ENCODE results near the gene TGFB1. TPM values are rescaled to one million over a fixed set of nuclear protein-coding genes. Genes with fewer than 3 reads are reported as not detected.
"Not testable (repeated sequence)": the region's sequence is repeated elsewhere in the genome, so short reads cannot be mapped to it uniquely, and the experiment has no call there.

The TGFB1 gene
- polyA plus RNA-seq, 1 experiment = 4.9 TPM

- POLR2A ChIA-PET = no interaction called here
Observed at GRCh38 chr19:41376998-41377365, 23.3 kb upstream of the TGFB1 start.

GRCh38 chr19:41376241-41376997, 22.7 kb upstream of the TGFB1 start, which contains the start of gene TMEM91:
TMEM91 (plus strand) TSS chr19:41376533; CDS start chr19:41378310, 1,777 bp downstream.
- ChIA-PET POLR2A (interaction anchor here (0.6 kb wide), 1 partner anchor 25 kb away, joined by 6 read pairs; no protein-coding TSS in a partner anchor), CTCF (interaction anchor here (0.8 kb wide), 1 partner anchor 10 kb away, joined by 4 read pairs; no protein-coding TSS in a partner anchor)
- peak within 1 kb of the TSS; percentile 67 for H3K4me3 ChIP-seq (ENCODE audit: low read depth, low read length)
- H3K9me3 ChIP-seq (ENCODE audit: control insufficient read depth, insufficient read depth, low read length) = no peaks in the 10 kb centered on the region
- no peak for DNase-seq (ENCODE audit: low read depth, low spot score)
- no peak within 1 kb of the TSS for H3K27ac ChIP-seq (ENCODE audit: low read depth, low read length)
- no peak for TF ChIP-seq CTCF (IDR thresholded peaks at IDR 0.05; ENCODE audit: low read depth, low read length)
- H3K27me3 ChIP-seq (ENCODE audit: control insufficient read depth, insufficient read depth, low read length) = no peaks in the 10 kb centered on the region

More at GRCh38 chr19:41376998-41377365, 23.3 kb upstream of the TGFB1 start:
- DNase-seq (ENCODE audit: low read depth, low spot score) = no peak
- peak overlapping the region; percentile 67 for H3K4me3 ChIP-seq (ENCODE audit: low read depth, low read length)
- CTCF ChIA-PET = no interaction called here
- no peak for TF ChIP-seq CTCF (IDR thresholded peaks at IDR 0.05; ENCODE audit: low read depth, low read length)
- no peaks in the 10 kb centered on the region for H3K27me3 ChIP-seq (ENCODE audit: control insufficient read depth, insufficient read depth, low read length)
- H3K9me3 ChIP-seq (ENCODE audit: control insufficient read depth, insufficient read depth, low read length) = no peaks in the 10 kb centered on the region
- no peak overlapping the region for H3K27ac ChIP-seq (ENCODE audit: low read depth, low read length)

GRCh38 chr19:41373993-41374392, 20.3 kb upstream of the TGFB1 start:
- Histone ChIP-seq H3K27ac (ENCODE audit: low read depth, low read length) (peak overlapping the region; percentile 47), H3K27me3 (ENCODE audit: control insufficient read depth, insufficient read depth, low read length) (no peaks in the 10 kb centered on the region), H3K9me3 (ENCODE audit: control insufficient read depth, insufficient read depth, low read length) (no peaks in the 10 kb centered on the region), H3K4me3 (ENCODE audit: low read depth, low read length) (no peak overlapping the region)
- ChIA-PET POLR2A (interaction anchor here (0.6 kb wide), 2 partner anchors 50 to 728 kb away, joined by 3 to 4 read pairs; no protein-coding TSS in a partner anchor), CTCF (interaction anchor here (1.4 kb wide), 1 partner anchor 21 kb away, joined by 3 read pairs; no protein-coding TSS in a partner anchor)
- TF ChIP-seq CTCF (IDR thresholded peaks at IDR 0.05; ENCODE audit: low read depth, low read length) = no peak
- peak; percentile 89 for DNase-seq (ENCODE audit: low read depth, low spot score)

- DNase-seq (ENCODE audit: low read depth, low spot score) = no peak
- TF ChIP-seq CTCF (IDR thresholded peaks at IDR 0.05; ENCODE audit: low read depth, low read length) = no peak
- Histone ChIP-seq H3K27ac (ENCODE audit: low read depth, low read length) (no peak overlapping the region), H3K4me3 (ENCODE audit: low read depth, low read length) (no peak overlapping the region), H3K9me3 (ENCODE audit: control insufficient read depth, insufficient read depth, low read length) (no peaks in the 10 kb centered on the region), H3K27me3 (ENCODE audit: control insufficient read depth, insufficient read depth, low read length) (no peaks in the 10 kb centered on the region)
- CTCF ChIA-PET = interaction anchor here (1.0 to 1.4 kb wide), 3 partner anchors 8 to 20 kb away, joined by 3 read pairs; partner anchors contain the start of gene B9D2
- POLR2A ChIA-PET = no interaction called here
Observed at GRCh38 chr19:41372501-41372900, 18.8 kb upstream of the TGFB1 start.

- no peaks in the 10 kb centered on the region for H3K27me3 ChIP-seq (ENCODE audit: control insufficient read depth, insufficient read depth, low read length)
- no peak for DNase-seq (ENCODE audit: low read depth, low spot score)
- CTCF ChIA-PET = no interaction called here
- no peak for TF ChIP-seq CTCF (IDR thresholded peaks at IDR 0.05; ENCODE audit: low read depth, low read length)
- POLR2A ChIA-PET = no interaction called here
- H3K4me3 ChIP-seq (ENCODE audit: low read depth, low read length) = no peak overlapping the region
- H3K9me3 ChIP-seq (ENCODE audit: control insufficient read depth, insufficient read depth, low read length) = no peaks in the 10 kb centered on the region
- no peak overlapping the region for H3K27ac ChIP-seq (ENCODE audit: low read depth, low read length)
Observed at GRCh38 chr19:41371541-41371940, 17.8 kb upstream of the TGFB1 start.

GRCh38 chr19:41371119-41371518, 17.4 kb upstream of the TGFB1 start:
- DNase-seq (ENCODE audit: low read depth, low spot score); H3K27me3 ChIP-seq (ENCODE audit: control insufficient read depth, insufficient read depth, low read length); CTCF ChIA-PET; H3K4me3 ChIP-seq (ENCODE audit: low read depth, low read length); POLR2A ChIA-PET; H3K9me3 ChIP-seq (ENCODE audit: control insufficient read depth, insufficient read depth, low read length); H3K27ac ChIP-seq (ENCODE audit: low read depth, low read length): not testable (repeated sequence)

Measured in AG04450 (cell line).